ENCODE measurements around the gene LRRC8D.

GRCh38 chr1:89906088-89906487 lies 85.3 kb downstream of the LRRC8D start:
- TF ChIP-seq POLR2AphosphoS5 (IDR thresholded peaks at IDR 0.05; ENCODE audit: low read depth, low read length) (no peak), TAF1 (IDR thresholded peaks at IDR 0.05; ENCODE audit: borderline replicate concordance, low read depth, low read length) (no peak), POLR2A (IDR thresholded peaks at IDR 0.05; ENCODE audit: low read depth, low read length) (no peak)

Measured in GM12892 (cell line).